Endothelial cell of umbilical vein (primary cell): ENCODE results near the gene AKAP13. TPM values are rescaled to one million over a fixed set of nuclear protein-coding genes. Genes with fewer than 3 reads are reported as not detected.

Experiments
- BruUV-seq: library from RNA; stranded (reverse); fragments of 400-500 nt; replicated peaks from 2 replicates; lab custom pipeline; 2021; lab: Mats Ljungman, UMichigan
- CTCF ChIA-PET: fragments of 300-600, 350-600 bp; sonication (Branson Sonifier 250); formaldehyde crosslinking; loops from one replicate; lab custom pipeline; 2021; ENCODE audit warnings: antibody characterized with exemption, inconsistent platforms; lab: Charles Lee
- POLR2A ChIA-PET: fragments of 300-600, 350-600 bp; sonication (Branson Sonifier 250); formaldehyde crosslinking; loops from one replicate; lab custom pipeline; 2021; ENCODE audit warnings: antibody characterized with exemption, inconsistent platforms; lab: Charles Lee
- DNase-seq: peaks from one replicate; pipeline ENCODE4 v3.0.0-alpha.2; 2011; ENCODE audit warnings: low read depth, low spot score
- FAIRE-seq: peaks from 2 replicates; lab custom pipeline; 2011; peaks lifted over from hg19 to GRCh38; lab: Jason Lieb, UNC
- H2AFZ ChIP-seq: 2 replicates; pipeline ENCODE4 v1.6.0; 2012; ENCODE audit warnings: low read depth, low read length, control low read depth, inconsistent platforms
- H3K27ac ChIP-seq: 2 replicates; pipeline ENCODE4 v1.5.1; 2011; ENCODE audit warnings: low read depth, mild to moderate bottlenecking, control low read depth, low read length, moderate library complexity; ENCODE audit not compliant: insufficient read depth
- H3K27me3 ChIP-seq, 2 experiments: 2 replicates each; pipeline versions ENCODE4 v1.6.0 to v1.6.1; 2011; ENCODE audit warnings: low read length in 2 of 2, mixed read lengths in 1 of 2; ENCODE audit not compliant: control insufficient read depth in 2 of 2, insufficient read depth in 2 of 2
- H3K36me3 ChIP-seq, 2 experiments: 2 replicates in 1 of 2; 3 replicates in 1 of 2; pipeline ENCODE4 v1.5.1; 2011; ENCODE audit warnings: low read length in 2 of 2, mild to moderate bottlenecking in 1 of 2, moderate library complexity in 1 of 2; ENCODE audit not compliant: control insufficient read depth in 2 of 2, insufficient read depth in 2 of 2; ENCODE audit errors: extremely low read depth in 1 of 2
- H3K4me1 ChIP-seq: 3 replicates; pipeline ENCODE4 v1.5.1; 2011; ENCODE audit warnings: mild to moderate bottlenecking, low read length; ENCODE audit not compliant: control insufficient read depth, insufficient read depth; ENCODE audit errors: extremely low read depth
- H3K4me2 ChIP-seq: 2 replicates; pipeline ENCODE4 v1.6.1; 2011; ENCODE audit warnings: low read length, control low read depth, mixed read lengths; ENCODE audit not compliant: insufficient read depth
- H3K4me3 ChIP-seq, 3 experiments: fragments of 200-600 bp in 1 of 3; sonication (generic), shearing (Covaris generic) in 1 of 3; replicated peaks in 1 of 3; 2 replicates each; pipeline ENCODE4 v1.5.1; 2011 to 2016; ENCODE audit warnings: control low read depth in 3 of 3, low read length in 3 of 3, mild to moderate bottlenecking in 2 of 3, inconsistent platforms in 1 of 3, low read depth in 1 of 3, moderate library complexity in 1 of 3; ENCODE audit not compliant: insufficient read depth in 1 of 3
- H3K79me2 ChIP-seq: 2 replicates; pipeline ENCODE4 v1.6.0; 2012; ENCODE audit warnings: low read length, inconsistent platforms; ENCODE audit not compliant: control insufficient read depth, insufficient read depth
- H3K9ac ChIP-seq: replicated peaks from 2 replicates; pipeline ENCODE3; 2011; ENCODE audit warnings: low read length, control low read depth; ENCODE audit not compliant: insufficient read depth; ENCODE audit errors: extremely low read depth
- H3K9me1 ChIP-seq: replicated peaks from 3 replicates; pipeline ENCODE4 v1.6.0; 2011; ENCODE audit warnings: mild to moderate bottlenecking, low read length; ENCODE audit not compliant: control insufficient read depth, insufficient read depth; ENCODE audit errors: extremely low read depth
- H3K9me3 ChIP-seq: replicated peaks from 2 replicates; pipeline ENCODE4 v1.5.1; 2012; ENCODE audit warnings: low read length, inconsistent platforms; ENCODE audit not compliant: control insufficient read depth, insufficient read depth
- H4K20me1 ChIP-seq: replicated peaks from 2 replicates; pipeline ENCODE3; 2011; ENCODE audit warnings: mild to moderate bottlenecking, low read length; ENCODE audit not compliant: control insufficient read depth, insufficient read depth; ENCODE audit errors: extremely low read depth
- CTCF ChIP-seq, 2 donors: IDR thresholded peaks; 1 replicate in 1 of 2; 2 replicates in 1 of 2; pipeline ENCODE4 v1.5.1; 2011; ENCODE audit warnings: low read length in 2 of 2, mild to moderate bottlenecking in 2 of 2, moderate library complexity in 2 of 2, control low read depth in 1 of 2, inconsistent platforms in 1 of 2, low read depth in 1 of 2; ENCODE audit not compliant: insufficient read depth in 1 of 2; ENCODE audit errors: extremely low read depth in 1 of 2
- EZH2 ChIP-seq: IDR thresholded peaks from 2 replicates; pipeline ENCODE4 v1.6.1; 2012; ENCODE audit warnings: borderline replicate concordance, low read depth, mild to moderate bottlenecking, moderate library complexity, low read length, inconsistent platforms; ENCODE audit not compliant: severe bottlenecking
- FOS ChIP-seq: IDR thresholded peaks from 2 replicates; pipeline ENCODE4 v1.6.1; 2011; ENCODE audit warnings: mild to moderate bottlenecking, low read length, moderate library complexity, borderline replicate concordance; ENCODE audit not compliant: insufficient read depth
- GATA2 ChIP-seq: IDR thresholded peaks from 2 replicates; pipeline ENCODE4 v1.7.0; 2011; ENCODE audit warnings: low read depth, mild to moderate bottlenecking, moderate library complexity, mixed read lengths, low read length; ENCODE audit not compliant: insufficient read length, insufficient read depth
- JUN ChIP-seq: IDR thresholded peaks from 2 replicates; pipeline ENCODE4 v1.6.1; 2011; ENCODE audit warnings: borderline replicate concordance, low read depth; ENCODE audit not compliant: insufficient read length, insufficient read depth
- MAX ChIP-seq: IDR thresholded peaks from 2 replicates; pipeline ENCODE4 v1.6.1; 2011; ENCODE audit not compliant: insufficient read depth, insufficient read length
- MYC ChIP-seq: IDR thresholded peaks from one replicate; pipeline ENCODE4 v1.6.1; 2011; ENCODE audit warnings: mild to moderate bottlenecking, low read depth, low read length
- POLR2A ChIP-seq: IDR thresholded peaks from 2 replicates; pipeline ENCODE4 v1.6.1; 2012; ENCODE audit warnings: low read depth, mild to moderate bottlenecking, control low read depth, low read length
- POLR2AphosphoS5 ChIP-seq: IDR thresholded peaks from 2 replicates; pipeline ENCODE4 v1.6.1; 2012; ENCODE audit warnings: low read depth, mild to moderate bottlenecking, control low read depth, low read length, moderate library complexity; ENCODE audit not compliant: insufficient read depth
- dilution Hi-C: fragments of 300-500 bp; cut with MboI; formaldehyde crosslinking; loops from one replicate; pipeline ENCODE4 v1.15.0; 2019; ENCODE audit warnings: low sequenced_read_pairs; ENCODE audit not compliant: extremely low pct_ligation_motif_present
- intact Hi-C: fragments of 100-400 bp; cut with micrococcal nuclease; formaldehyde crosslinking; loops from one replicate; pipeline ENCODE4 v1.10.0; 2022
- polyA plus RNA-seq, 4 experiments: library from polyadenylated mRNA; depleted of rRNA in 3 of 4; stranded (reverse) in 3 of 4; unstranded in 1 of 4; fragments of >200 nt; gene quantifications; 2 replicates each; pipeline versions ENCODE4 v1.2.1 to v1.2.3, GENCODE V29; 2011 to 2012; ENCODE audit warnings: missing spikeins in 1 of 4
- total RNA-seq: library from RNA; stranded (reverse); gene quantifications from 2 replicates; pipeline ENCODE4 v1.2.3, GENCODE V29; 2021

AKAP13 gene
- total and polyA plus RNA-seq, 2 donors (not counting 3 experiments of a cell fraction or from before 2014, with no cell fraction given) = 22.8 to 87.8 TPM

DNA sequence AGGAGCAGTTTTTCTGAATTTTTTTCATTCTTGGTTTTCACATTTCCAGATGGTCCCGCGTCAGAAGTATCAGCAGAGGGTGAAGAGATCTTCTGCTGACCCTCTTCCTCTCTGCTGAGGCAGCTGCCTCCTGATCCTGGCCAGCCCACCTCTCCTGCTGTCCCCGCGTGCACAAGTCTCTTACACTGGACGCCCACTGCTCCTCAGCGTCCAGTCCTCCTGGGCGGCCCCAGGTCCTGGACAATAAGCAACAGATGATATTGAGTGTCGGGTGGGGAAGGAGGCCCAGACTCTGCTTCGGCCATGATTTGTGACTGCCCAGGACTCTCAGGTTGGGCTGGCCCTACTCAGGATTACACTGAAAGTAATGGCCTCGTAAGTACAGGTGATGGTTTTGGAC, 364.2 kb downstream of the AKAP13 start:
- Histone ChIP-seq H3K4me2 (no peak overlapping the region), H3K4me1 (no peaks in the 10 kb centered on the region), H2AFZ (no peak overlapping the region), H3K4me3 (no peak overlapping the region), H3K36me3 (peaks cover 13 to 37% of the 10 kb centered on the region in 2 experiments), H3K9me3 (no peaks in the 10 kb centered on the region), H3K27ac (no peak overlapping the region), H3K9me1 (no peaks in the 10 kb centered on the region), H3K27me3 (no peaks in the 10 kb centered on the region), H3K9ac (no peak overlapping the region), H4K20me1 (no peaks in the 10 kb centered on the region), H3K79me2 (no peaks in the 10 kb centered on the region)
- no TSS peak for BruUV-seq
- FAIRE-seq (no peak), DNase-seq (no peak)
- TF ChIP-seq POLR2AphosphoS5 = no peak
- no peak for TF ChIP-seq JUN
- no peak for TF ChIP-seq EZH2
- TF ChIP-seq GATA2 = no peak
- TF ChIP-seq FOS = no peak
- no peak for TF ChIP-seq CTCF (IDR thresholded peaks at IDR 0.05; ENCODE audit: extremely low read depth in 1 of 2, insufficient read depth in 1 of 2, low read depth in 1 of 2, low read length in 2 of 2)
- TF ChIP-seq MAX = no peak
- TF ChIP-seq MYC = no peak
- TF ChIP-seq POLR2A = no peak
- POLR2A ChIA-PET = no interaction called here
- intact Hi-C loops = no loop called here
- dilution Hi-C loops = no loop called here
- CTCF ChIA-PET = no interaction called here
